CD4-positive, alpha-beta T cell (primary cell): ENCODE measurements around the gene NFYC. TPM values are rescaled to one million over a fixed set of nuclear protein-coding genes. Genes with fewer than 3 reads are reported as not detected.
"Not testable (repeated sequence)": the region's sequence is repeated elsewhere in the genome, so short reads cannot be mapped to it uniquely, and the experiment has no call there.

Experiments used
- ATAC-seq: fragments of 200-7000 bp; cut with Tn5 transposase; one replicate; pipeline ENCODE4 v1.10.0; 2022; ENCODE audit warnings: mild to moderate bottlenecking; ENCODE audit not compliant: poor library complexity
- CTCF ChIA-PET: fragments of 350-600 bp; sonication (Branson Sonifier 250); formaldehyde crosslinking; loops from one replicate; lab custom pipeline; 2021; ENCODE audit warnings: antibody characterized with exemption, inconsistent platforms; lab: Charles Lee
- POLR2A ChIA-PET: fragments of 350-600 bp; sonication (Branson Sonifier 250); formaldehyde crosslinking; loops from one replicate; lab custom pipeline; 2021; ENCODE audit warnings: antibody characterized with exemption, inconsistent platforms; lab: Charles Lee
- DNase-seq, 14 experiments: peaks; one replicate each; pipeline ENCODE4 v3.0.0-alpha.2; 2013 to 2020; ENCODE audit warnings: mixed read lengths in 2 of 14
- H3K27ac ChIP-seq, 2 donors: one replicate each; pipeline versions ENCODE4 v1.5.1 to v1.7.0; 2013; ENCODE audit warnings: low read length in 2 of 2, low read depth in 1 of 2, mild to moderate bottlenecking in 1 of 2
- H3K27me3 ChIP-seq, 2 experiments: 1 replicate in 1 of 2; 2 replicates in 1 of 2; pipeline versions ENCODE4 v1.6.1 to v1.7.0; 2013; ENCODE audit warnings: low read length in 2 of 2, control low read depth in 1 of 2, mild to moderate bottlenecking in 1 of 2, moderate library complexity in 1 of 2; ENCODE audit not compliant: insufficient read depth in 2 of 2, control insufficient read depth in 1 of 2
- H3K36me3 ChIP-seq: one replicate; pipeline ENCODE4 v1.6.1; 2013; ENCODE audit warnings: low read length, control low read depth; ENCODE audit not compliant: insufficient read depth
- H3K4me1 ChIP-seq: one replicate; pipeline ENCODE4 v1.6.1; 2013; ENCODE audit warnings: low read length, control low read depth; ENCODE audit not compliant: insufficient read depth
- H3K4me3 ChIP-seq: one replicate; pipeline ENCODE4 v1.5.1; 2013; ENCODE audit warnings: mild to moderate bottlenecking, low read length, moderate library complexity
- H3K9me3 ChIP-seq, 2 experiments: 1 replicate in 1 of 2; 2 replicates in 1 of 2; pipeline versions ENCODE4 v1.6.1 to v1.7.0; 2013; ENCODE audit warnings: low read length in 2 of 2, mild to moderate bottlenecking in 2 of 2, control low read depth in 1 of 2, moderate library complexity in 1 of 2; ENCODE audit not compliant: control insufficient read depth in 1 of 2, insufficient read depth in 1 of 2
- H3K27ac Mint-ChIP-seq: one replicate; pipeline ENCODE4 v1.8.0; 2020; ENCODE audit warnings: mixed read lengths
- H3K27me3 Mint-ChIP-seq: one replicate; pipeline ENCODE4 v1.8.0; 2021; ENCODE audit warnings: mixed read lengths
- H3K36me3 Mint-ChIP-seq: one replicate; pipeline ENCODE4 v1.8.0; 2021; ENCODE audit warnings: low read depth, mixed read lengths
- H3K4me1 Mint-ChIP-seq: one replicate; pipeline ENCODE4 v1.8.0; 2021; ENCODE audit warnings: low read depth, mixed read lengths
- H3K4me3 Mint-ChIP-seq: one replicate; pipeline ENCODE4 v1.8.0; 2020; ENCODE audit warnings: mild to moderate bottlenecking, mixed read lengths
- H3K9me3 Mint-ChIP-seq: one replicate; pipeline ENCODE4 v1.8.0; 2020; ENCODE audit warnings: mixed read lengths
- CTCF ChIP-seq: fragments of 200-600 bp; IDR thresholded peaks from one replicate; pipeline ENCODE4 v1.8.0; 2022; ENCODE audit warnings: antibody characterized with exemption, mild to moderate bottlenecking
- intact Hi-C, 2 experiments: fragments of 100-400 bp; cut with DNase I in 1 of 2; cut with micrococcal nuclease in 1 of 2; formaldehyde crosslinking; loops; one replicate each; pipeline versions ENCODE4 v1.15.1 to v1.9.0; 2023 to 2025; cut with DNase I, micrococcal nuclease
- total RNA-seq, 174 experiments: library from RNA in 2 of 174; stranded (reverse) in 2 of 174; gene quantifications; one replicate each; pipeline ENCODE4 v1.2.3 and lab custom pipeline; 2021 to 2026

The NFYC gene
- total RNA-seq, 2 experiments from 2014 or later: 28.6 to 35.2 TPM

GRCh38 chr1:40701684-40702083 lies 10.2 kb downstream of the NFYC start:
- CTCF ChIA-PET: interaction anchor here (0.6 to 1.7 kb wide), 4 partner anchors 11 to 90 kb away, joined by 3 to 5 read pairs (median 3); no protein-coding TSS in a partner anchor
- Histone ChIP-seq H3K36me3 (no peaks in the 10 kb centered on the region), H3K27ac (no peak overlapping the region), H3K4me3 (no peak overlapping the region), H3K4me1 (peaks cover 32% of the 10 kb centered on the region), H3K27me3 (no peaks in the 10 kb centered on the region), H3K9me3 (no peaks in the 10 kb centered on the region)
- DNase-seq (no peak), ATAC-seq (no peak)
- H3K36me3 Mint-ChIP-seq: peaks cover 12% of the 10 kb centered on the region
- H3K27ac Mint-ChIP-seq: peak overlapping the region; percentile 37
- no peak for TF ChIP-seq CTCF
- POLR2A ChIA-PET: interaction anchor here (15.8 kb wide), 1 partner anchor 10 kb away, joined by 174 read pairs; the partner anchor contains the start of gene NFYC
- no peaks in the 10 kb centered on the region for H3K27me3 Mint-ChIP-seq
- peaks cover 77% of the 10 kb centered on the region for H3K4me1 Mint-ChIP-seq
- intact Hi-C loops: no loop called here
- H3K9me3 Mint-ChIP-seq: no peaks in the 10 kb centered on the region
- no peak overlapping the region for H3K4me3 Mint-ChIP-seq

- H3K27me3 Mint-ChIP-seq, H3K36me3 Mint-ChIP-seq, H3K4me3 Mint-ChIP-seq, H3K27ac Mint-ChIP-seq, intact Hi-C loops, H3K27me3 ChIP-seq, ATAC-seq, H3K36me3 ChIP-seq, H3K27ac ChIP-seq, H3K9me3 Mint-ChIP-seq, DNase-seq, H3K9me3 ChIP-seq, H3K4me3 ChIP-seq: not testable (repeated sequence)
- POLR2A ChIA-PET: interaction anchor here (15.8 kb wide), 1 partner anchor 12 kb away, joined by 174 read pairs; the partner anchor contains the start of gene NFYC
- peaks cover 68% of the 10 kb centered on the region for H3K4me1 Mint-ChIP-seq
- H3K4me1 ChIP-seq: peaks cover 30% of the 10 kb centered on the region
- CTCF ChIA-PET: interaction anchor here (1.0 to 1.5 kb wide), 2 partner anchors 9 to 12 kb away, joined by 3 read pairs; no protein-coding TSS in a partner anchor
These were observed 11.3 kb downstream of the NFYC start for GRCh38 chr1:40702810-40703209.

- no peak overlapping the region for H3K27ac ChIP-seq
- no peak overlapping the region for H3K4me3 ChIP-seq
- DNase-seq: no peak
- H3K9me3 ChIP-seq: no peaks in the 10 kb centered on the region
- no peaks in the 10 kb centered on the region for H3K36me3 ChIP-seq
- ATAC-seq: no peak
- H3K27me3 ChIP-seq: no peaks in the 10 kb centered on the region
- peaks cover 31% of the 10 kb centered on the region for H3K4me1 ChIP-seq
- ChIA-PET CTCF (interaction anchor here (1.0 to 1.5 kb wide), 2 partner anchors 8 to 13 kb away, joined by 3 read pairs; no protein-coding TSS in a partner anchor), POLR2A (interaction anchor here (15.8 kb wide), 1 partner anchor 12 kb away, joined by 174 read pairs; the partner anchor contains the start of gene NFYC)
- intact Hi-C loops: no loop called here
- H3K27ac Mint-ChIP-seq: peak overlapping the region; percentile 58
- no peaks in the 10 kb centered on the region for H3K27me3 Mint-ChIP-seq
- peaks cover 71% of the 10 kb centered on the region for H3K4me1 Mint-ChIP-seq
- no peaks in the 10 kb centered on the region for H3K36me3 Mint-ChIP-seq
- TF ChIP-seq CTCF: no peak
- H3K4me3 Mint-ChIP-seq: no peak overlapping the region
- H3K9me3 Mint-ChIP-seq: no peaks in the 10 kb centered on the region
These were observed 11.8 kb downstream of the NFYC start for GRCh38 chr1:40703316-40703715.
